ENCODE measurements around the gene SNAPC2. TPM values are rescaled to one million over a fixed set of nuclear protein-coding genes. Genes with fewer than 3 reads are reported as not detected.

Gene SNAPC2
- total RNA-seq, 1 donor from 2014 or later = 17.4 TPM

DNA sequence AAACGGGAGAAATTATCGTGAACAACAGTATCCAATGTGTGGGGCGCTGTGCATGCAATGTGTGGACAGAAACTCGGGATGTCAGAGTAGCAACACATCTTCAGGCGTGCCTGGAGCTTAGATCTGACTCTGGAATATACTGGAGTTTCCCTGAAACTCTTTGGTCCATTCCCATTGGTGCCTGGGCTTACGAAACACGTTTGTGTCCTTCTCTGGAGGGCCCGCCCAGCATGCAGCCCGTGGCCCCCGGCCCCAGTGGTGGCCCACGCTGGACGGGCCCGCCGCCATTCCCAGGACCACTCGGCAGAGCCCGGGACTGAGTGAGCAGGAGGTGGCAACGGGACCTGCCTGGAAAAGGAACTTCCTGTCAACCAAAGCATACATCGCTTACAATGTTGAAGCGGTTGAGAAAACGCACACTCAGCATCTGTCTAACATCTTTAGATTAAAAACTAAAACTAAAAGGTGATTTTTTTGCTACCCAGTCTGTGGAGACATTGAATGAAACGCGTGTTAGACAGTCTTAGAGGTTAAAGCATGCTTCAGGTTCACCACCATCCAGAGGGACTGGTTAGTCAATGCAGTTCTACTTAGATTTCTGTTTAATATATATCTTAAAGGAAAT, 42.6 kb downstream of the SNAPC2 start:
- Histone ChIP-seq H3K4me1 (no peaks in the 10 kb centered on the region), H3K27ac (no peak overlapping the region), H3K27me3 (no peaks in the 10 kb centered on the region), H3K4me3 (no peak overlapping the region), H3K9me3 (no peaks in the 10 kb centered on the region), H3K36me3 (peaks cover 0 to 47% of the 10 kb centered on the region in 2 donors)
- TF ChIP-seq POLR2AphosphoS5 (IDR thresholded peaks at IDR 0.05; ENCODE audit: insufficient read depth in 1 of 2, low read depth in 1 of 2) (no peak), POLR2A (IDR thresholded peaks at IDR 0.05) (no peak)
- TF ChIP-seq, protein P1, sequence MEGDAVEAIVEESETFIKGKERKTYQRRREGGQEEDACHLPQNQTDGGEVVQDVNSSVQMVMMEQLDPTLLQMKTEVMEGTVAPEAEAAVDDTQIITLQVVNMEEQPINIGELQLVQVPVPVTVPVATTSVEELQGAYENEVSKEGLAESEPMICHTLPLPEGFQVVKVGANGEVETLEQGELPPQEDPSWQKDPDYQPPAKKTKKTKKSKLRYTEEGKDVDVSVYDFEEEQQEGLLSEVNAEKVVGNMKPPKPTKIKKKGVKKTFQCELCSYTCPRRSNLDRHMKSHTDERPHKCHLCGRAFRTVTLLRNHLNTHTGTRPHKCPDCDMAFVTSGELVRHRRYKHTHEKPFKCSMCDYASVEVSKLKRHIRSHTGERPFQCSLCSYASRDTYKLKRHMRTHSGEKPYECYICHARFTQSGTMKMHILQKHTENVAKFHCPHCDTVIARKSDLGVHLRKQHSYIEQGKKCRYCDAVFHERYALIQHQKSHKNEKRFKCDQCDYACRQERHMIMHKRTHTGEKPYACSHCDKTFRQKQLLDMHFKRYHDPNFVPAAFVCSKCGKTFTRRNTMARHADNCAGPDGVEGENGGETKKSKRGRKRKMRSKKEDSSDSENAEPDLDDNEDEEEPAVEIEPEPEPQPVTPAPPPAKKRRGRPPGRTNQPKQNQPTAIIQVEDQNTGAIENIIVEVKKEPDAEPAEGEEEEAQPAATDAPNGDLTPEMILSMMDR (IDR thresholded peaks at IDR 0.05) = no peak
- DNase-seq (ENCODE audit: extremely low spot score in 2 of 2) = no peak
- intact Hi-C loops (cut with DNase I) = no loop called here

DNA sequence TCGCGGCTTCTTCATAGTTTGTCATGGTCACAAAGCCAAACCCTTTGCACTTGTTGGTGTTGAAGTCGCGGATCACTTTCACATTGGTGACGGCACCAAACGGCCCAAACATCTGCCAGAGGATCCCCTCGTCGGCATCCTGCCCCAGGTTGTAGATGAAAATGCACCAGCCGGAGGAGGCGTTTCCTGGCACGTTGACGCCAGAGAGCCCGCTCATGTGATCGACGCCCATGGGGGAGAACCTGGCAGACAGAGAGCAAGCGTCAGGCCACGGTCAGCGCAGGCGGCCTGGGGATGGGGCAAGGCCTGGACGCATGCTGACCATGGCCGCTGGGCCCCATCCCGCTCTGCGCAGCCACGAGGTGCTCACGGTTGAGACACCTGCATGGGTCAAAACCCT, 43.4 kb downstream of the SNAPC2 start:
- intact Hi-C loops (cut with DNase I) = no loop called here
- Histone ChIP-seq H3K9me3 (no peaks in the 10 kb centered on the region), H3K27me3 (no peaks in the 10 kb centered on the region), H3K4me3 (no peak overlapping the region), H3K36me3 (peaks cover 0 to 51% of the 10 kb centered on the region in 2 donors), H3K27ac (no peak overlapping the region), H3K4me1 (no peaks in the 10 kb centered on the region)
- no peak for DNase-seq (ENCODE audit: extremely low spot score in 2 of 2)
- no peak for TF ChIP-seq POLR2AphosphoS5 (IDR thresholded peaks at IDR 0.05; ENCODE audit: insufficient read depth in 1 of 2, low read depth in 1 of 2)
- TF ChIP-seq, protein P1 (IDR thresholded peaks at IDR 0.05) = no peak
- no peak for TF ChIP-seq POLR2A (IDR thresholded peaks at IDR 0.05)

DNA sequence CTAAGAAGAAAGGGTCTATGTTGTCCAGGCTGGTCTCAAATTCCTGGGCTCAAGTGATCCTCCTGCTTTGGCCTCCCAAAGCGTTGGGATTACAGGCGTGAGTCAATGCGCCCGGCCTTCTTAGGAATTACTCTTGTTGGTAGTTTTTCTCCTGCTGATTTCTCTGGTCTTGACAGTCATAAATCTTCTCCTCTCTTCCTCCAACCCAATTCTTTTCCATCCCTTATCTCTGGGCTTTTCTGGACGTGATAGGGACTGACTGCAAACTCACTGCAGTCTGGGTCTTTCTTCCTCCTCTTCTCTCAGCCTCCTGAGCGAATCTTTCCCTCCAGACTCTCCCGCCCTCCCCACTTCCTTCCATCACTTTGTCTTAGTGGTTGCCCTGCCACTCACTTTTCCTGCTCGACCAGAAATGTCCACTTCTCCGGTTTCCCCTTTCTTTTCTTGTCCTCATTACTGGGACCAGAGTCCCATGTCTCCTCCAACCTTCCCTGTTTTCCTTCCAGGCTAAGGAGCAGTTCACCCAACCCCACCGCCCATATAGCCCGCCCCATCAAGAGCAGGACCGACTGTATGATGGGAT, 45.2 kb downstream of the SNAPC2 start:
- Histone ChIP-seq H3K9me3 (no peaks in the 10 kb centered on the region), H3K4me1 (no peaks in the 10 kb centered on the region), H3K27ac (no peak overlapping the region), H3K4me3 (no peak overlapping the region), H3K36me3 (peaks cover 0 to 58% of the 10 kb centered on the region in 2 donors), H3K27me3 (no peaks in the 10 kb centered on the region)
- TF ChIP-seq, protein P1 (IDR thresholded peaks at IDR 0.05) = no peak
- no peak for TF ChIP-seq POLR2A (IDR thresholded peaks at IDR 0.05)
- intact Hi-C loops (cut with DNase I) = no loop called here
- no peak for DNase-seq (ENCODE audit: extremely low spot score in 2 of 2)

DNA sequence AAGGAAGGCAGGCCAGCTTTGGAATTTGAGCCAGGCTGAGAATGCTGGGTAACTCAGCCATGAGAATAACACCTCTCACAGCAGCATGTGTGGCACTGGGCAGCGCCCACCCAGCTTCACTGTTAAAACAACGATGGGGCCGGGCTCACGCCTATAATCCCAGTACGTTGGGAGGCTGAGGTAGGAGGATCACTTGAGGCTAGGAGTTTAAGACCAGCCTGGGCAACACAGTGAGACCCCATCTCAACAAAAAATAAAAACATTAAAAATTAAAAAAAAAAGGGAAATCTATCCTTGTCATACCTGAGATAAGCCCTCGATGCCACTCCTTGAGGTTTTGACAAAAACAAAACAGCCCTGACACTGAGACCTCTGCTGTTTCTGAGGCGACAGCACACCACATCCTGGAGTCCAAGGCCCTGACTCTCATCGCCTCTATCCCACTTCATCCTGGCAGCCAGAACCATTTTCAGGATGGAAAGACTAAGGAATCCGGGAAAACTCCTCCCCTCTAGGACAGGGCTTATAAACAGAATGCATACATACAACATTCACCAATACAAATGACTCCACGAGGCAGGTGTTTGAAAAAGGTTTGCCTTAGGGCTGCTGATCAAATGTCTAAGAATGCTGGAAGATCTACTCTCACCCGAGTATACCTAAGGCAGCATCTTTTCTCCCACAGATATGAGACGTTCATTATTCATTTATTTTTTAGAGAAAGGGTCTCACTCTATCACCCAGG, 46.0 kb downstream of the SNAPC2 start:
- Histone ChIP-seq H3K27me3 (no peaks in the 10 kb centered on the region), H3K36me3 (peaks cover 0 to 54% of the 10 kb centered on the region in 2 donors), H3K4me3 (no peak overlapping the region), H3K4me1 (no peaks in the 10 kb centered on the region), H3K9me3 (no peaks in the 10 kb centered on the region), H3K27ac (no peak overlapping the region)
- DNase-seq (ENCODE audit: extremely low spot score in 2 of 2) = no peak
- TF ChIP-seq POLR2A (IDR thresholded peaks at IDR 0.05) (no peak), POLR2AphosphoS5 (IDR thresholded peaks at IDR 0.05; ENCODE audit: insufficient read depth in 1 of 2, low read depth in 1 of 2) (no peak)
- TF ChIP-seq, protein P1 (IDR thresholded peaks at IDR 0.05) = no peak
- intact Hi-C loops (cut with DNase I) = no loop called here
